Astrocyte of the cerebellum (primary cell): ENCODE data around the gene ZBTB33.

Experiments used
- DNase-seq: peaks from one replicate; pipeline ENCODE4 v3.0.0-alpha.2; 2011; ENCODE audit warnings: low read depth
- H3K4me3 ChIP-seq: 2 replicates; pipeline ENCODE4 v1.5.1; 2011; ENCODE audit warnings: mild to moderate bottlenecking, low read depth, low read length, moderate library complexity
- CTCF ChIP-seq: IDR thresholded peaks from 2 replicates; pipeline ENCODE4 v1.5.1; 2012; ENCODE audit warnings: low read length, low read depth, moderate library complexity, mild to moderate bottlenecking; ENCODE audit errors: missing control alignments
- in situ Hi-C: cut with HindIII; loops from 2 replicates; pipeline ENCODE4 v1.10.0; 2017; ENCODE audit warnings: low sequenced_read_pairs

The ZBTB33 gene

GRCh38 chrX:120306630-120307029 lies 56.0 kb downstream of the ZBTB33 start:
- in situ Hi-C loops, result no loop called here
- no peak for TF ChIP-seq CTCF
- H3K4me3 ChIP-seq, result no peak overlapping the region
- no peak for DNase-seq
